NCI-H526 treated with DMSO at 0.1 percent for 48 hours (cell line): ENCODE data around the gene STPG4.
A peak's percentile ranks its signal among the peaks of the same experiment; 100 is the strongest.

Experiments used
- DNase-seq: peaks from one replicate; lab custom pipeline; 2025; lab: John Stamatoyannopoulos, UW

STPG4 gene

GRCh38 chr2:47070920-47071824 is 83.9 kb downstream of the STPG4 start:
- no peak for DNase-seq

GRCh38 chr2:47070155-47070919 is 84.8 kb downstream of the STPG4 start:
- DNase-seq: no peak

- peak; percentile 49 for DNase-seq
Measured at GRCh38 chr2:47069628-47070154, 85.4 kb downstream of the STPG4 start.

GRCh38 chr2:47068981-47069627 is 86.0 kb downstream of the STPG4 start:
- no peak for DNase-seq

GRCh38 chr2:47067788-47068407 is 87.2 kb downstream of the STPG4 start:
- no peak for DNase-seq

GRCh38 chr2:47065771-47066380 is 89.2 kb downstream of the STPG4 start:
- DNase-seq: no peak

GRCh38 chr2:47065343-47065742 is 89.8 kb downstream of the STPG4 start:
- DNase-seq: no peak

GRCh38 chr2:47064106-47064505 is 91.0 kb downstream of the STPG4 start:
- no peak for DNase-seq

GRCh38 chr2:47063538-47063930 is 91.6 kb downstream of the STPG4 start:
- no peak for DNase-seq

- DNase-seq: peak; percentile 76
Measured at GRCh38 chr2:47062681-47063537, 92.2 kb downstream of the STPG4 start.

GRCh38 chr2:47061944-47062678 is 93.0 kb downstream of the STPG4 start:
- DNase-seq: no peak

GRCh38 chr2:47060652-47061170 is 94.4 kb downstream of the STPG4 start:
- DNase-seq: no peak

GRCh38 chr2:47058003-47058931 is 96.8 kb downstream of the STPG4 start:
- no peak for DNase-seq

- DNase-seq: no peak
Measured at GRCh38 chr2:47057687-47058002, 97.5 kb downstream of the STPG4 start.

- DNase-seq: no peak
Measured at GRCh38 chr2:47056868-47057686, 98.0 kb downstream of the STPG4 start.

- DNase-seq: no peak
Measured at GRCh38 chr2:47056374-47056773, 98.7 kb downstream of the STPG4 start.

GRCh38 chr2:47054868-47055267 is 100.2 kb downstream of the STPG4 start:
- no peak for DNase-seq
